Testis (tissue), 2 donors: Measurements from ENCODE around the gene PLIN5.

Experiments
- POLR2A ChIP-seq: fragments of 450-650 bp; IDR thresholded peaks from one replicate; pipeline ENCODE4 v1.6.1; 2017; ENCODE audit warnings: antibody characterized with exemption, mild to moderate bottlenecking, moderate library complexity
- TF ChIP-seq, protein P1 (sequence below), 3 experiments: fragments of 450-650 bp in 2 of 3; fragments of 200-600 bp in 1 of 3; sonication (generic) in 1 of 3; IDR thresholded peaks; one replicate each; pipeline ENCODE4 v1.5.1; 2016 to 2019; ENCODE audit warnings: antibody characterized with exemption in 3 of 3, mild to moderate bottlenecking in 2 of 3, moderate library complexity in 1 of 3

DNA sequence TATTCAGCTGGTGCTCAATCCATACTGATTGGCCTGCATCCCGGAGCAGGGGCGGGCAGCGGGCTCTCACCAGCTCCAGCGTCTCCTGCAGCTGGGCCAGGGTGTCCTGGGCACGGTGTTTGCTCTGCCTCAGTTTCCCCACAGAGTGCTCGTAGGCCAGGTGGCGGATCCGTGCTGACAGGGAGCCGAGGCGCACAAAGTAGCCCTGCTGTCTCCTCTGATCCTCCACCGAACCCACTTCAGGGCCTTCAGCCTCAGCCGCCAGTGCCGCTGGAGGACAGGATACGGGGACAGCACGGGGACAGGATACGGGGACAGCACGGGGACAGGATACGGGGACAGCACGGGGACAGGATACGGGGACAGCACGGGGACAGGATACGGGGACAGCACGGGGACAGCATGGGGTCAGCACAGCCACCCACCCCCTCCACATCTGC is 9.4 kb downstream of the PLIN5 start:
- TF ChIP-seq, protein P1, sequence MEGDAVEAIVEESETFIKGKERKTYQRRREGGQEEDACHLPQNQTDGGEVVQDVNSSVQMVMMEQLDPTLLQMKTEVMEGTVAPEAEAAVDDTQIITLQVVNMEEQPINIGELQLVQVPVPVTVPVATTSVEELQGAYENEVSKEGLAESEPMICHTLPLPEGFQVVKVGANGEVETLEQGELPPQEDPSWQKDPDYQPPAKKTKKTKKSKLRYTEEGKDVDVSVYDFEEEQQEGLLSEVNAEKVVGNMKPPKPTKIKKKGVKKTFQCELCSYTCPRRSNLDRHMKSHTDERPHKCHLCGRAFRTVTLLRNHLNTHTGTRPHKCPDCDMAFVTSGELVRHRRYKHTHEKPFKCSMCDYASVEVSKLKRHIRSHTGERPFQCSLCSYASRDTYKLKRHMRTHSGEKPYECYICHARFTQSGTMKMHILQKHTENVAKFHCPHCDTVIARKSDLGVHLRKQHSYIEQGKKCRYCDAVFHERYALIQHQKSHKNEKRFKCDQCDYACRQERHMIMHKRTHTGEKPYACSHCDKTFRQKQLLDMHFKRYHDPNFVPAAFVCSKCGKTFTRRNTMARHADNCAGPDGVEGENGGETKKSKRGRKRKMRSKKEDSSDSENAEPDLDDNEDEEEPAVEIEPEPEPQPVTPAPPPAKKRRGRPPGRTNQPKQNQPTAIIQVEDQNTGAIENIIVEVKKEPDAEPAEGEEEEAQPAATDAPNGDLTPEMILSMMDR (IDR thresholded peaks at IDR 0.05): no peak
- no peak for TF ChIP-seq POLR2A
